ENCODE results near the gene MCM6.

Gene MCM6

GRCh38 chr2:135876066-135876711 is at the start of gene MCM6:
Gene MCM6, minus strand, starts transcription at chr2:135876443. Its CDS starts 78 bp downstream, at chr2:135876365.
- Histone ChIP-seq H3K4me1 (peaks cover 12% of the 10 kb centered on the region; the same call in 1 of the 2 replicates), H3K9me3 (no peaks in the 10 kb centered on the region), H3K36me3 (replicated peaks) (peaks cover 23% of the 10 kb centered on the region), H3K27me3 (ENCODE audit: low read depth) (no peaks in the 10 kb centered on the region), H3K4me3 (peak within 1 kb of the TSS; percentile 72)
- in situ Hi-C loops (cut with MboI; ENCODE audit: low sequenced_read_pairs): no loop called here
- peak; percentile 98 to 100 for DNase-seq (ENCODE audit: low spot score in 2 of 2)

GRCh38 chr2:135925571-135925970 is 49.3 kb upstream of the MCM6 start:
- in situ Hi-C loops (cut with MboI; ENCODE audit: low sequenced_read_pairs): no loop called here
- Histone ChIP-seq H3K27me3 (ENCODE audit: low read depth) (no peaks in the 10 kb centered on the region), H3K4me3 (no peak overlapping the region), H3K36me3 (replicated peaks) (peaks cover 14% of the 10 kb centered on the region), H3K4me1 (no peaks in the 10 kb centered on the region), H3K9me3 (no peaks in the 10 kb centered on the region)
- no peak for DNase-seq (ENCODE audit: low spot score in 2 of 2)

GRCh38 chr2:135916207-135916606 is 40.0 kb upstream of the MCM6 start:
- Histone ChIP-seq H3K4me1 (no peaks in the 10 kb centered on the region), H3K9me3 (no peaks in the 10 kb centered on the region), H3K36me3 (replicated peaks) (peaks cover 10% of the 10 kb centered on the region), H3K4me3 (no peak overlapping the region), H3K27me3 (ENCODE audit: low read depth) (no peaks in the 10 kb centered on the region)
- peak in 1 of 2 experiments; percentile 35 for DNase-seq (ENCODE audit: low spot score in 2 of 2)
- in situ Hi-C loops (cut with MboI; ENCODE audit: low sequenced_read_pairs): loop anchor here (5.0 kb wide), 1 partner anchor 466 kb away; no protein-coding TSS in a partner anchor

GRCh38 chr2:135914485-135914884 is 38.2 kb upstream of the MCM6 start:
- H3K27me3 ChIP-seq (ENCODE audit: low read depth): no peaks in the 10 kb centered on the region
- in situ Hi-C loops (cut with MboI; ENCODE audit: low sequenced_read_pairs): no loop called here
- no peaks in the 10 kb centered on the region for H3K4me1 ChIP-seq
- no peaks in the 10 kb centered on the region for H3K9me3 ChIP-seq
- no peak overlapping the region for H3K4me3 ChIP-seq
- H3K36me3 ChIP-seq (replicated peaks): peaks cover 22% of the 10 kb centered on the region
- DNase-seq (ENCODE audit: low spot score in 2 of 2): no peak

GRCh38 chr2:135913727-135914365 is 37.6 kb upstream of the MCM6 start:
- no peaks in the 10 kb centered on the region for H3K4me1 ChIP-seq
- in situ Hi-C loops (cut with MboI; ENCODE audit: low sequenced_read_pairs): no loop called here
- no peak overlapping the region for H3K4me3 ChIP-seq
- no peaks in the 10 kb centered on the region for H3K27me3 ChIP-seq (ENCODE audit: low read depth)
- peak; percentile 59 to 61 for DNase-seq (ENCODE audit: low spot score in 2 of 2)
- peaks cover 24% of the 10 kb centered on the region for H3K36me3 ChIP-seq (replicated peaks)
- no peaks in the 10 kb centered on the region for H3K9me3 ChIP-seq

GRCh38 chr2:135909976-135910375 is 33.7 kb upstream of the MCM6 start:
- no peak overlapping the region for H3K4me3 ChIP-seq
- no peaks in the 10 kb centered on the region for H3K4me1 ChIP-seq
- in situ Hi-C loops (cut with MboI; ENCODE audit: low sequenced_read_pairs): no loop called here
- no peaks in the 10 kb centered on the region for H3K9me3 ChIP-seq
- no peaks in the 10 kb centered on the region for H3K27me3 ChIP-seq (ENCODE audit: low read depth)
- no peak for DNase-seq (ENCODE audit: low spot score in 2 of 2)
- H3K36me3 ChIP-seq (replicated peaks): peaks cover 32% of the 10 kb centered on the region

GRCh38 chr2:135905679-135906078 is 29.4 kb upstream of the MCM6 start:
- H3K4me3 ChIP-seq: no peak overlapping the region
- in situ Hi-C loops (cut with MboI; ENCODE audit: low sequenced_read_pairs): no loop called here
- no peaks in the 10 kb centered on the region for H3K9me3 ChIP-seq
- H3K36me3 ChIP-seq (replicated peaks): peaks cover 21% of the 10 kb centered on the region
- H3K4me1 ChIP-seq: peaks cover 8% of the 10 kb centered on the region
- DNase-seq (ENCODE audit: low spot score in 2 of 2): no peak
- H3K27me3 ChIP-seq (ENCODE audit: low read depth): no peaks in the 10 kb centered on the region

GRCh38 chr2:135904341-135904989 is 28.2 kb upstream of the MCM6 start:
- in situ Hi-C loops (cut with MboI; ENCODE audit: low sequenced_read_pairs): no loop called here
- no peaks in the 10 kb centered on the region for H3K9me3 ChIP-seq
- peaks cover 9% of the 10 kb centered on the region for H3K36me3 ChIP-seq (replicated peaks)
- no peak overlapping the region for H3K4me3 ChIP-seq
- peaks cover 8% of the 10 kb centered on the region for H3K4me1 ChIP-seq
- DNase-seq (ENCODE audit: low spot score in 2 of 2): no peak
- no peaks in the 10 kb centered on the region for H3K27me3 ChIP-seq (ENCODE audit: low read depth)

- Histone ChIP-seq H3K9me3 (no peaks in the 10 kb centered on the region), H3K4me3 (no peak overlapping the region), H3K27me3 (ENCODE audit: low read depth) (no peaks in the 10 kb centered on the region), H3K4me1 (peaks cover 8% of the 10 kb centered on the region), H3K36me3 (replicated peaks) (peaks cover 6% of the 10 kb centered on the region)
- in situ Hi-C loops (cut with MboI; ENCODE audit: low sequenced_read_pairs): no loop called here
- no peak for DNase-seq (ENCODE audit: low spot score in 2 of 2)
Measured at GRCh38 chr2:135903650-135904049, 27.4 kb upstream of the MCM6 start.

- H3K27me3 ChIP-seq (ENCODE audit: low read depth): no peaks in the 10 kb centered on the region
- no peaks in the 10 kb centered on the region for H3K9me3 ChIP-seq
- DNase-seq (ENCODE audit: low spot score in 2 of 2): no peak
- in situ Hi-C loops (cut with MboI; ENCODE audit: low sequenced_read_pairs): no loop called here
- H3K4me1 ChIP-seq: peaks cover 8% of the 10 kb centered on the region
- H3K4me3 ChIP-seq: no peak overlapping the region
- H3K36me3 ChIP-seq (replicated peaks): no peaks in the 10 kb centered on the region; the same call in 1 of the 2 replicates
Measured at GRCh38 chr2:135899567-135899966, 23.3 kb upstream of the MCM6 start.

- Histone ChIP-seq H3K27me3 (ENCODE audit: low read depth) (no peaks in the 10 kb centered on the region), H3K4me1 (peaks cover 4% of the 10 kb centered on the region; the same call in 1 of the 2 replicates), H3K9me3 (no peaks in the 10 kb centered on the region), H3K36me3 (replicated peaks) (no peaks in the 10 kb centered on the region), H3K4me3 (no peak overlapping the region)
- in situ Hi-C loops (cut with MboI; ENCODE audit: low sequenced_read_pairs): no loop called here
- DNase-seq (ENCODE audit: low spot score in 2 of 2): no peak
Measured at GRCh38 chr2:135898234-135898786, 22.1 kb upstream of the MCM6 start.

GRCh38 chr2:135894930-135895329 is 18.7 kb upstream of the MCM6 start:
- H3K36me3 ChIP-seq (replicated peaks): no peaks in the 10 kb centered on the region
- in situ Hi-C loops (cut with MboI; ENCODE audit: low sequenced_read_pairs): no loop called here
- no peaks in the 10 kb centered on the region for H3K9me3 ChIP-seq
- H3K4me1 ChIP-seq: peaks cover 15% of the 10 kb centered on the region
- no peaks in the 10 kb centered on the region for H3K27me3 ChIP-seq (ENCODE audit: low read depth)
- no peak for DNase-seq (ENCODE audit: low spot score in 2 of 2)
- H3K4me3 ChIP-seq: no peak overlapping the region

- H3K4me1 ChIP-seq: peaks cover 15% of the 10 kb centered on the region
- H3K27me3 ChIP-seq (ENCODE audit: low read depth): no peaks in the 10 kb centered on the region
- no peaks in the 10 kb centered on the region for H3K9me3 ChIP-seq
- no peak for DNase-seq (ENCODE audit: low spot score in 2 of 2)
- H3K4me3 ChIP-seq: no peak overlapping the region
- in situ Hi-C loops (cut with MboI; ENCODE audit: low sequenced_read_pairs): no loop called here
- H3K36me3 ChIP-seq (replicated peaks): no peaks in the 10 kb centered on the region
Measured at GRCh38 chr2:135893374-135893794, 17.1 kb upstream of the MCM6 start.

- Histone ChIP-seq H3K9me3 (no peaks in the 10 kb centered on the region), H3K27me3 (ENCODE audit: low read depth) (no peaks in the 10 kb centered on the region), H3K4me1 (peaks cover 15% of the 10 kb centered on the region), H3K36me3 (replicated peaks) (no peaks in the 10 kb centered on the region), H3K4me3 (no peak overlapping the region)
- no peak for DNase-seq (ENCODE audit: low spot score in 2 of 2)
- in situ Hi-C loops (cut with MboI; ENCODE audit: low sequenced_read_pairs): no loop called here
Measured at GRCh38 chr2:135890835-135891234, 14.6 kb upstream of the MCM6 start.
